Ascending aorta (tissue), 2 donors: ENCODE results near the gene TLE1. TPM values are rescaled to one million over a fixed set of nuclear protein-coding genes. Genes with fewer than 3 reads are reported as not detected.

Source experiments
- DNase-seq, 2 donors: peaks; one replicate each; pipeline ENCODE4 v3.0.0-alpha.2; 2019; ENCODE audit warnings: low spot score in 2 of 2
- H3K27ac ChIP-seq, 2 donors: fragments of 200-600 bp; sonication (generic); one replicate each; pipeline ENCODE4 v1.5.1; 2016 to 2017; ENCODE audit warnings: mild to moderate bottlenecking in 1 of 2
- H3K27me3 ChIP-seq: fragments of 200-600 bp; sonication (generic); one replicate; pipeline ENCODE4 v1.5.1; 2017
- H3K36me3 ChIP-seq, 2 donors: fragments of 200-600 bp; sonication (generic); one replicate each; pipeline ENCODE4 v1.5.1; 2016
- H3K4me1 ChIP-seq, 2 donors: fragments of 200-600 bp; sonication (generic); one replicate each; pipeline ENCODE4 v1.5.1; 2016 to 2017; ENCODE audit warnings: mild to moderate bottlenecking in 1 of 2
- H3K4me3 ChIP-seq, 2 donors: fragments of 200-600 bp; sonication (generic); one replicate each; pipeline ENCODE4 v1.5.1; 2016 to 2017; ENCODE audit warnings: mild to moderate bottlenecking in 1 of 2
- H3K9me3 ChIP-seq, 2 donors: fragments of 200-600 bp; sonication (generic); one replicate each; pipeline ENCODE4 v1.5.1; 2016
- intact Hi-C: fragments of 100-400 bp; cut with DNase I; formaldehyde crosslinking; loops from one replicate; pipeline ENCODE4 v1.15.1; 2023
- total RNA-seq: library from RNA; depleted of rRNA; stranded (reverse); fragments of >200 nt; gene quantifications from one replicate; pipeline ENCODE4 v1.1.0, GENCODE V29; 2016
- TF ChIP-seq, protein P1 (sequence below), 3 experiments: fragments of 200-600 bp in 2 of 3; fragments of 450-650 bp in 1 of 3; sonication (generic) in 2 of 3; IDR thresholded peaks; one replicate each; pipeline ENCODE4 v1.5.1; 2016 to 2019; ENCODE audit warnings: antibody characterized with exemption in 3 of 3, mild to moderate bottlenecking in 1 of 3, moderate library complexity in 1 of 3

Gene TLE1
- total RNA-seq, 1 donor from 2014 or later = 58.5 TPM

DNA sequence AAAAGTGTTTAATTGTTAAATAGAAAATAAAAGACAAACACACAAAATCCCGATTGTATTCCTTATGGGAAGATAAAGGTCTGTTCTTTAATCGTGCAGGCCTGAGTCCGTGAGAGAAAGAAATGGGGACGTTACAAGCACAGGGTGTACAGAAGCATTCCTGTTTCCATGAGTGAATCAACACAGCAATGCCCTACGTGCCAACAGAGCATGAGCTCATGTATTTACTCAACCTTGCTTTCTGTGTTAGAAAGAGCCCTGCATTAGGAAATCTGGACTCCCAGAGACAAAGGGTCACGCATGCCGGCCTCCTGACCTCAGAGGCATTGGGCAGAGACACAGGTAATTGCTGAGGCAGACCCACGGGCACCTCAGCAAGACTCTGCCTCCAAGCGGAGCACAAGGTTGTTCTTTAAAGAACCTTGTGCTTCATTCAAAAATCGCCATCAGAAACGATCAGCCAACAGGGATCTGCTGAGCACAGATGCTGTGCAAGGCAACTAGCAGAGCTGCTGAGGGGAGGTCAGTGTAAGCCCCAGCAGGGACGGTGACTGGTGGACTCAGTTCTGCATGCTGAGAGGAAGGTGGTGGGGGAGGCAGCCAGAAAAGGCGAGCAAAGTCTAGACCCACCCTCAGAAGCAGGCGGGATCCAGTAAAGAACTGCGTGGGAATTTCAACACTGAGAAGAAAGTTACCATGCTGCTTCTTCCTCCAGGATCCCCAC lies 101.0 kb downstream of the TLE1 start:
- Histone ChIP-seq H3K4me1 (peaks cover 27 to 58% of the 10 kb centered on the region in 2 donors), H3K36me3 (peaks cover 11 to 46% of the 10 kb centered on the region in 2 donors), H3K27ac (peak overlapping the region; percentile 83 to 90), H3K27me3 (no peaks in the 10 kb centered on the region), H3K4me3 (peak overlapping the region in 1 of 2 donors; percentile 11), H3K9me3 (no peaks in the 10 kb centered on the region)
- TF ChIP-seq, protein P1, sequence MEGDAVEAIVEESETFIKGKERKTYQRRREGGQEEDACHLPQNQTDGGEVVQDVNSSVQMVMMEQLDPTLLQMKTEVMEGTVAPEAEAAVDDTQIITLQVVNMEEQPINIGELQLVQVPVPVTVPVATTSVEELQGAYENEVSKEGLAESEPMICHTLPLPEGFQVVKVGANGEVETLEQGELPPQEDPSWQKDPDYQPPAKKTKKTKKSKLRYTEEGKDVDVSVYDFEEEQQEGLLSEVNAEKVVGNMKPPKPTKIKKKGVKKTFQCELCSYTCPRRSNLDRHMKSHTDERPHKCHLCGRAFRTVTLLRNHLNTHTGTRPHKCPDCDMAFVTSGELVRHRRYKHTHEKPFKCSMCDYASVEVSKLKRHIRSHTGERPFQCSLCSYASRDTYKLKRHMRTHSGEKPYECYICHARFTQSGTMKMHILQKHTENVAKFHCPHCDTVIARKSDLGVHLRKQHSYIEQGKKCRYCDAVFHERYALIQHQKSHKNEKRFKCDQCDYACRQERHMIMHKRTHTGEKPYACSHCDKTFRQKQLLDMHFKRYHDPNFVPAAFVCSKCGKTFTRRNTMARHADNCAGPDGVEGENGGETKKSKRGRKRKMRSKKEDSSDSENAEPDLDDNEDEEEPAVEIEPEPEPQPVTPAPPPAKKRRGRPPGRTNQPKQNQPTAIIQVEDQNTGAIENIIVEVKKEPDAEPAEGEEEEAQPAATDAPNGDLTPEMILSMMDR (IDR thresholded peaks at IDR 0.05) = no peak
- peak; percentile 49 to 93 for DNase-seq
- intact Hi-C loops = loop anchor here (1.0 to 5.0 kb wide), 5 partner anchors 25 to 254 kb away; partner anchors contain the start of gene TLE1

DNA sequence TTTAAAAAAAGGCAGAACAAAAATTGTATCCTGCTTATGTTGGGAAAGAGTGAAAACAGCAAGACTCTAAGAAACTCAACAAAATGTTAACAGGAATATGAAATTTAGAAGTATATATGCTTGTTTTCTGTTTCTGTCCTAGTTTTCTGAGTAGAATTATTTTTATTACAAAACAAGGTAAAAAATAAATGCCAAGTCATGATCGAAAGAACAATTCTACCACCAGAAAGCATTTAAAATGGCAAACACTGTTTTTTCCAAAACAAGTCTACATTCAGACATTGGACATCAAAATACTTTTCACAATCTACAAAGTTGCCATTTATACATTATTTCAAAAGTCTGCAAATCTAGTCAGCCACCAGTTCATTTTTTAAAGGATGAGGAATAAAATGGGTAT lies 102.6 kb downstream of the TLE1 start:
- no peak for DNase-seq
- H3K27me3 ChIP-seq = no peaks in the 10 kb centered on the region
- intact Hi-C loops = loop anchor here (5.0 kb wide), 2 partner anchors 64 to 94 kb away; no protein-coding TSS in a partner anchor
- peaks cover 21 to 50% of the 10 kb centered on the region in 2 donors for H3K4me1 ChIP-seq
- no peaks in the 10 kb centered on the region for H3K9me3 ChIP-seq
- no peak overlapping the region for H3K4me3 ChIP-seq
- H3K36me3 ChIP-seq = peaks cover 11 to 46% of the 10 kb centered on the region in 2 donors
- peak overlapping the region; percentile 83 to 90 for H3K27ac ChIP-seq
- TF ChIP-seq, protein P1 (IDR thresholded peaks at IDR 0.05) = no peak

DNA sequence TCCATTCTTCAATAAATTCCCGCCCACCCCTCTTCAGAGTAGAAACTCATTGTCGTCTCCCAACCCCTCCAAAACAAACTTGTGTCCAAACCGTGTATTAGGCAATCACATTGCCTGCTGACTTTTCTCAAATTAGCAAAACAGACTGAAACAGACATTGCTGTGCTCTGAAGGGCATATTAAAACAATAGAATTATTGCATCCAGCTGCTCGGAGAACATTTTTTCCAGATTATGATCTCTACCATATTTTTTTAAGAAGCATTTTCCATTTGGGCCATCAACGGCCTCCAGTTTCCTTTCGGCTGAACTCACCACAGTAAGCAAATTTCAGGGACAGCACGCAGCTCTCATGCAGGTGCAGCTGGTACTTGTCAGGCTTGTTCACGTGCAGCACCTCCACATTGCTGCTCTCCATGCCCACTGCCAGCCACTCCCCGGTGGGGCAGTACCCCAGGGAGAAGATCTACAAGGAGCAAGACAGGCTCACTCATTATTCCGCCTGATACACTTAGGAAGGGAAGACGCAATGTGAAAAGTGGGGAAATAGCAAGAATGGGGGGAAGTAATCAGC lies 104.1 kb downstream of the TLE1 start:
- intact Hi-C loops = loop anchor here (5.0 kb wide), 2 partner anchors 63 to 93 kb away; no protein-coding TSS in a partner anchor
- DNase-seq = no peak
- peak overlapping the region; percentile 16 to 46 for H3K27ac ChIP-seq
- H3K27me3 ChIP-seq = no peaks in the 10 kb centered on the region
- H3K4me3 ChIP-seq = no peak overlapping the region
- H3K9me3 ChIP-seq = no peaks in the 10 kb centered on the region
- H3K4me1 ChIP-seq = peaks cover 20 to 43% of the 10 kb centered on the region in 2 donors
- peaks cover 11 to 37% of the 10 kb centered on the region in 2 donors for H3K36me3 ChIP-seq
- TF ChIP-seq, protein P1 (IDR thresholded peaks at IDR 0.05) = no peak

DNA sequence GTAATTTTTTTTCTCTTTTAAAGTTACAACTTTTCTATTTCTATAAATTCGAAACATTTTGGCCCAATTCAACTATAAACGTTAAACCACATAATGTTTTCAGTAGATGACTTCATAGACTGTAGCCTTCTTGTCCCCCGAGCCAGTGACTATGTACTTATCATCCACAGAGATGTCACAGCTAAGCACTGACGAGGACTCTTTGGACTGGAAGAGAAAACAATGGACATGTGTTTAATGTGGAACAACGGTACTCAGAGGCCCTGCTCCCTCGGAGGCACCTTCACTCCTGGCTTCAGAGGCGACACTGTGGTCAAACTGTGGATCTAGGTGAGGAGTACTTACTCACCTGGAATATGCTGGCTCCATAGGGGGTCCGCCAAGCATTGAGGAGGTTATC lies 105.2 kb downstream of the TLE1 start:
- Histone ChIP-seq H3K4me3 (no peak overlapping the region), H3K27me3 (no peaks in the 10 kb centered on the region), H3K4me1 (peaks cover 13 to 33% of the 10 kb centered on the region in 2 donors), H3K36me3 (peaks cover 6 to 25% of the 10 kb centered on the region in 2 donors), H3K9me3 (no peaks in the 10 kb centered on the region), H3K27ac (peak overlapping the region in 1 of 2 donors; percentile 46)
- intact Hi-C loops = no loop called here
- DNase-seq = no peak
- TF ChIP-seq, protein P1 (IDR thresholded peaks at IDR 0.05) = no peak

DNA sequence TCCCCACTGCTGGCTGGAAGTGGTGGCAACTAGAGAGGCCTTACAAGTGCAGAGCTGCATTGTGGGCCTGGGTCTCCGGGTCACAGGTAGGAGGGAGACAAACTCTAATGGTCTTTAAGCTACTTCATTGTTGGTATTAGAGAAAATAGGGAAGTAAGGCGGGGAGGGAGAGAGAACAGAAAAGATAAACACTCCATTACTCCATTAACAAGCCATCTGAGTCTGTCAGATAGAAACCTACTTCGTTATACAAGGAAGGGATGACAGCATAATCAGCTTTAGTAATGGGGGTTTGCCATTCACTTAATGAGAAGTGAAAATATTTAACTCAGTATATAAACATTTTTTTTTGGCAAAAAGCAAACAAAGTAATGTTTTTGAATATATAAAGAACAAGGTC lies 107.4 kb downstream of the TLE1 start:
- Histone ChIP-seq H3K36me3 (peaks cover 6 to 23% of the 10 kb centered on the region in 2 donors), H3K27ac (peak overlapping the region; percentile 73 to 76), H3K4me1 (peaks cover 6 to 22% of the 10 kb centered on the region in 2 donors), H3K27me3 (no peaks in the 10 kb centered on the region), H3K9me3 (no peaks in the 10 kb centered on the region), H3K4me3 (no peak overlapping the region)
- TF ChIP-seq, protein P1 (IDR thresholded peaks at IDR 0.05) = no peak
- intact Hi-C loops = no loop called here
- DNase-seq = no peak
